EH (cell line): ENCODE results near the gene ARID1B.

Source experiments
- DNase-seq: peaks from one replicate; pipeline ENCODE4 v3.0.0-alpha.2; 2015; ENCODE audit warnings: low read depth

Gene ARID1B

DNA sequence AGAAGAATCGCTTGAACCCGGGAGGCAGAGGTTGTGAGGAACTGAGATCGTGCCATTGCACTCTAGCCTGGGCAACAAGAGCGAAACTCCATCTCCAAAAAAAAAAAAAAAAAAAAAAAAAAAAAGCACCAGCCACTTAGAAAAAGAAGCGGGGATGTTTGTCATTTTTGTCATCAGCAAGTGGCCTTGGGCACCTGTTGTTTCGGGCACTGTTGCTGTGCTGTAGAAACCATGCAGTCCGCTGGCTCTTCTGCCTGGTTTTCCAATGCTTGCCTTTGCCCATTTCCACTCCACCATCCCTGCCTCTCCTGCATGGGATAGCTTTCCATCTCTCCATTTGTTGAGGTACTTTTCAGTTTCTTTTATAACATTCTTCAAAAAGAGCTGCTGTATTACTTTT is 129.3 kb downstream of the ARID1B start:
- DNase-seq = no peak

DNA sequence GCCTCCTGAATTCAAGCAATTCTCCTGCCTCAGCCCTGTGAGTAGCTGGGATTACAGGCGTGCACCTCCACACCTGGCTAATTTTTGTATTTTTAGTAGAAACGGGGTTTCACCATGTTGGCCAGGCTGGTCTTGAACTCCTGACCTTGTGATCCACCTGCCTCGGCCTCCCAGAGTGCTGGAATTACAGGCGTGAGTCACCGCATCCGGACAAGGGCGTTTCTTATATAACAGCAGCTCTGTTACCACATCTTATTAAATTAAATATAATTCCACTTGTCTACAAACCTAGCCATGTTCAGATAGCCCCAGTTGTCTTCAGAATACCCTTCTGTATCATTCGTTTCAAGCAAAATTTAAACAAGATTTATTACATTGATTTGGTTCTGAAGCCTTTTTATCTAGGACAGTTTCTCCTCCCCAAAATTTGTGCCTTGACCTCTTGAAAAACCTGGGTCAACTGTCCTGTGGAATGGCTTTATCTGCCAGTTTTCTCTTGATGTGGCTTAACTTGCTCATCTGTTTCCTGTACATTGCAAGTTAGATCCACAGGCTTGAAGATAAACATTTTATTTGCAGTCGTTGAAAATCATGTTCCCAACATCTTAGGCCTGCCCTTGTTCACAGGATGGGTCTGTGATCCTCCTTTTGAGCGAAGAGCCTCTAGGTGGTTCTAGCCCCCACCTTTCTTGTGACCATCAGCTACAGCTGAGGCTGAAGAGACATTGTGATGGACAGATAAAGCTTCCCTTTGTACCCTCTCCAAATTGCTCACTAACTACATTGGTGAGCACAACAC is 132.2 kb downstream of the ARID1B start:
- no peak for DNase-seq

DNA sequence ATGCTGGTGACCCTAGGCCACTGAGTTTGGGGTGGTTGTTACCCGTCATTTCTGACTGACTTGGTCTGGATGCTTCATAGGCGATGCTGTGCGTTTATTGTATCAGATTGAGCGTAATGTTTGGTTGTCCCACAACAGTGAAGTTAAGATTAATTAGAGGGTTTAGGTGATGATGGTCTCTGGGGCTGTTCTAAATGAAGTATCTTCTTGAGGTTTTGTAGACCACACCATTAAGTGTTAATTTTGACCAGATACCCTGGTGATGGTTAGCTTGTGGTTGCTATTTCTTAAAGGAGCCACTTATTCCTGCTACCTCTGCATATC is 132.8 kb downstream of the ARID1B start:
- no peak for DNase-seq

DNA sequence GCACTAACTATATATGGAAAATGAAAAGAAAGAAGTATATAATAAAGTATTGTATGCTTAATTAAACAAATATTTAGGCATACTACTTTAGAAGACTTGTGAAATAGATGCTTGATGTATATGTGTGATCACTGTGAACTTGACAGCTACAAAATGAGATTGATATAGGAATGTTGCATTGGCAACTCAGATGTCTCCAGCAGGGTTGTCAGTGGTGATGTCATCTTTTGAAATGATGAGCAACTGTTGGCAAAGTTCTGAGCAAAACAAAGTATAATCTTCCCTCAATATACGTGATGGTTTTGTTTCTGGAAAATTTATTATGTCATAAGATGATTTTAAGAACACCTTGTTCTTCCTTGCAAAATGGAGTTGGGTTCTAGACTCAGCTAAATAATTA is 133.8 kb downstream of the ARID1B start:
- peak; percentile 24 for DNase-seq

DNA sequence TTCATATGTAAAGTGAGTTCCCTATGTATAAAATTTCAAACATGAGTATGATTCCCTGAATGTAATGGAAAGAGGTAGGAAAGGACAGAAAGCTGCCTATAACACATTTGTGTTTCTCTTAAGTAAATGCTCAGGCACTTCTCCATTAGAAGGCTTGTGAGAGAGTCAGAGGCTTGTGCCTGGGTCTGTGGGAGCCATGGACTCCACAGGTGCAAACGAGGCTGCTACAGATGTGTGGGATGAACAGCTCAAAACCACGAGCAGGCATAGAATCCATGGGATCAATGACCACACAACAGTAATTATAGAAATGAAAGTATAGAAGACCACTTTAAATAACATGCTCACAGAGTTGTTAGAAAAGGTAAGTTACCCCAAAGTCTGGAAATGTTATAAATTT is 134.4 kb downstream of the ARID1B start:
- DNase-seq = no peak

DNA sequence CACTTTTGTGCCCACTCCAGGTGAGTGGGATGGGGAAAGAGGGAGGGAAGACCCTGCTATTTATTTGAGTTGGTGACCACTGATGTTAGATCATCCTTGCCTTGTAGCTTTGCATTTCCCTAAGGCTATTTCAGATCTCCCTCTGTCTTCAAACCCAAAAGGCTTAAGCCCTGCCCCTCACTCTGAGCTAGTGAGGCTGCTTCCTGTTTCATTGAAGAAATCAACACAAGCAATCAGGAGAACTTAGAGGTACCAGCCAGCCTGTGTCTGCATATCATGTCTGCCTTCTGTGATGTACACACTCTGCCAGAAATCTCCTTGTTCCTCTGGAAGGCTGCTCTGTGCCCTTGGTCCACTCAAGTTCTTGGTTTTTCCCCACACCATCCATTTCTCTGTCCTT is 135.3 kb downstream of the ARID1B start:
- DNase-seq = no peak

DNA sequence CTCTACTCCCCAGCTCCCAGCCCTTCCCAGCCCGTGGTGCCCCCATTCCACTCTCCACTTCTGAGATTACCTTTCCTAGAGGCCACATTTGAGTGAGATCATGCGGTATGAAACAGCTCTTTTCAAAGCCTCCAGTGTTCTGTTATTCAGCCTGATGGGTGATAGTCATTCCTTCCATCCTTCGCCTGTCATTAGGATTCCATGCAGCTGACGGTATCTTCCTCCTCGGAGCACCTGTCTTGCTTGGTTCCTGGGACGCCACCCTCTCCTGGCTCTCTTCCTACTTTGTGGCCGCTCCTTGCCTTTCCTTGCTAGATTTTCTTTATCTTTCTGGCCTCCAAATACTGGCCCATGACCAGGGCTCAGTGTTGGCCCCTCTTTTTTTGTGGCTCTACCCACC is 137.0 kb downstream of the ARID1B start:
- DNase-seq = no peak

DNA sequence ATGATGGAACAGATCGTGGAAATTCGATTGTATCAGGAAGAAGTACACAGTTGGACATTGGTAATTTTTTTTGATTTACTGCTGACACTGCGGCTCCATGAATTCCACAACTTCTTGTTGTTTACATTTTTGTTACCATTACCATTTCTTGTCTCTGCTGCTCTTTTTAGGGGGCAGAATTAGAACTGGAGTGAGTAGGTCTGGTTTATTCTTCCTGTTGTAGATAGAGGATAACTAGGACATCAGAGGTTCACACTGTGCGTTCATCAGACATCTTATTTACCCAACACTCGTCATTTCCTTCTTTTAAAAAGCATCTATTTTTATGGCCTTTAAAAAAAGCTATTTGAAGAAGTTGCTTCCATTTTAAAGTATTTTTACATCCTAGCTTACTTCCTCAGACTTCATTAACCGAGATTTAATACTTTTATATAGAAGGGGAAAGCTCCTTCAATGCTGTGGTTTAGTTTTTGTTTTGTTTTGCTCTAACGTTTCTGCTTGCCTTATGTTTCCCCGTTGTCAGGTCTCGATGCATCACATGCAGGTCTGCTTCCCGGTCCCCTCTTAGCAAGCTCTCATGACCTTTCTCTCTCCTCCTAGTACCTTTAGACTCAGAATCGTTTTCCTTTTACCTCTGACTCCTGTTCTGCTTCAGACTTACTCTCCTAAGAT is 139.1 kb downstream of the ARID1B start:
- no peak for DNase-seq

DNA sequence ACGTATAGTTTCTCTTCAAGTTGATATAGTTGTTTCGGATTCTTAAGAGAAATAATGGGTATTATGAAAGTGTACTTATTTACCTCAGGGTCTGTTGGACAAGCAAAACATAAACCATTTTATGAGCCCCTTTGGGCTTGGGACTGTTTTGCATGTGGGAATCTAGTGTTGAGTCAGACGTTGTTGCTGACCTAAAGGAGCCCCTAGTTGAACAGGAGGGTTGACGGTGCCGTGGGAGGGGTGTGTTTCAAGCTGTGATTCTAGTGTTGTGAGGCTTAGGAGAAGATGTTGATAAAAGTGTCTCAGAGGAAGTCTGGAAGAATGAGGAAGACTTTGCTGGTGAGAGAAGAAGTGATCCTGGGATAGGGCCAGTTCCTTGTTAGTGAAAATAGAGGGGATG is 140.0 kb downstream of the ARID1B start:
- no peak for DNase-seq

DNA sequence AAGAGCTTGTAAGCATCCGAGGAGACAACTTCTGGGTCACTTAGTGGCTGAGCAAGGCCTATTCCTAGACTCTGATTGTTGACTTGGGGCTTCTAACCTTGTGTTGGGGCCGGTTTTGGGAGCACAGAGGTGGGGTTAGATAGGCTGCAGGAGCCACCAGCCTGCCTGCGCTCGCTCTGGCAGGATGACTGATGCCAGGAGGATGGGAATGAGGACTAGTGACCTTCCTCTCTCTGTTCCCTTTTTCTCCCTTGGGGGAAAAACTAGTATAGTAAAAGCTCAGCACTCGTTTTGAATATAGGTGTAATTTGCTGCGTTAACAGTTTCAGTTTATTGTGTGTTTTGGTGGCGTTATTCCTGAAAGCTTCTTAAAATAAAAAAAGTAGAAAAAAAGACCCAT is 141.5 kb downstream of the ARID1B start:
- no peak for DNase-seq

DNA sequence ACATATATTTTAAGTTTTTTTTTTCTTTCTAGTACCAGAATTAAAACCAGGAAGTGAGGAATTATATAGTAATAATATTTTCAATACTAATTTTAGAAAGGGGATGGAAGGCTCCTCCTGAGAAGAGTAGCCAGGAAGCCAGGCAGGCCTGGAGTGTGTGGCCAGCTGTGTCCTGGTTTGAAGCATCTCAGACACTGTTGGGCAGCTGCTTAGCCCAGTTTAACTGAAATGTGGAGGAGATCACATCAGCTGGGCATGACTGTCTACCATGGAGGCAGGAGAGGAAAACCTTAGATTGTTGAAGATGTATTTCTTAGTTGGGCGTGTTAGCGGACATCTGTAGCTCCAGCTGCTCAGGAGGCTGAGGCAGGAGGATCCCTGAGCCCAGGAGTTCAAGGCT is 142.2 kb downstream of the ARID1B start:
- DNase-seq = no peak

DNA sequence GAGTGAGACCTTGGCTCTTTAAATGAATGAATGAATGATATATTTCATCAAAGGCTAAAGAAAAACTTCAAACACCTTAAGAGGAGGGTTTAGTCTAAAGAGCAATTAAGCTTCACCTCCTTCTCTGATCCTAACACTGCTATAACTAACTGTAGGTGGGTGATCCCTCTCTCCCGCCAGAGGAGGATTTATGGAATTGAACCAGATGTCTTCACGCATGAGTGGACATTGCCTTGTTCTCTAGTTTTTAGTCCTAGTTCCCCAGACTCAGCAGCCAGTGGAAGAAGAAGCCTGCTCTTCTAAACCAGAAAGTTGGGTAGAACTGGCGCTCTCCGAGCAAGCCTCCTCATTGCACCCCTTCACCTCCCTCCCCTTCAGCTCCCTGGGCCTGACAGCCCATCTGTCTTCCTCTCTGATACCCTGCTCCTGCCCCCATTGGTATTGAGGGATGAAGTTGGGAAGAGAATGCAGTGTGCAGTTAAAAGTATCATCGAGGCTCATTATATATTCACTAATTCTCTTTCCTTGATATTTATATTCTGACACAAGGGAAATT is 142.7 kb downstream of the ARID1B start:
- no peak for DNase-seq

DNA sequence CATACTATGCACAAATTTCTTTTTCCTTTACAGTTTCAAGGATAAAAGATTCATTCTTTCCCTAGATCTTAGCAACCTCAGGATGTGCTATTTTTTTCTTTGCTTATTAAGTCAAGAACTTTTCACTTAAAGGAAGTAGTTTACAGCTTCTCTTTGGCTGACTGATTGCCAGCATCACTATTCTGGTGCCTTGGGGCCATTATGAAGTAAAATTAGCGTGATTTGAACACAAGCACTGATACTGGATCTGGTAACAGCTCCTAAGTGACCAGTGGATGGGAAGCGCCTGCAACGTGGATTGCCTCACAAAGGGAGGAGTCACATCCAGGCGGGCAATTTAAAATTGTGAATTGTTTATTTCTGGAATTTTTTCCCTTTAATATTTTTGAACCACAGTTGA is 147.1 kb downstream of the ARID1B start:
- DNase-seq = no peak

DNA sequence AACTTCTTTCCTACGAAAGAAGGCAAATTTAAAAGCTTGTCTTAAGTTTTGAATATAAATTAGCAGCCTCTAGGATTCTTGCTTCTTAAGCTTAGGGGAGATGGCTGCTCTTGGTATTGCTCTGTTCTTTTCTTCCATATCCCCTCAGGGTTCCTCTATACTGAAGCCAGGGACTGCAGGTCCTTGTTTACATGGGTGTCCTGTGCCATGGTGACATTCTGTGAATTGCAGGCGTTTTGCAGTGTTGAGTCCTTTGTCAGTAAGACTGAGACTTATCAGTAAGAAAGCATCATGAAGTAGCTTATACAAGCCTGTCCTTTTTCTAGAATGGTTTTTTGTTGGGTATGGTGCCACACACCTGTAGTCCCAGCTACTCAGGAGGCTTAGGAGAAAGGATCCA is 147.8 kb downstream of the ARID1B start:
- DNase-seq = no peak

DNA sequence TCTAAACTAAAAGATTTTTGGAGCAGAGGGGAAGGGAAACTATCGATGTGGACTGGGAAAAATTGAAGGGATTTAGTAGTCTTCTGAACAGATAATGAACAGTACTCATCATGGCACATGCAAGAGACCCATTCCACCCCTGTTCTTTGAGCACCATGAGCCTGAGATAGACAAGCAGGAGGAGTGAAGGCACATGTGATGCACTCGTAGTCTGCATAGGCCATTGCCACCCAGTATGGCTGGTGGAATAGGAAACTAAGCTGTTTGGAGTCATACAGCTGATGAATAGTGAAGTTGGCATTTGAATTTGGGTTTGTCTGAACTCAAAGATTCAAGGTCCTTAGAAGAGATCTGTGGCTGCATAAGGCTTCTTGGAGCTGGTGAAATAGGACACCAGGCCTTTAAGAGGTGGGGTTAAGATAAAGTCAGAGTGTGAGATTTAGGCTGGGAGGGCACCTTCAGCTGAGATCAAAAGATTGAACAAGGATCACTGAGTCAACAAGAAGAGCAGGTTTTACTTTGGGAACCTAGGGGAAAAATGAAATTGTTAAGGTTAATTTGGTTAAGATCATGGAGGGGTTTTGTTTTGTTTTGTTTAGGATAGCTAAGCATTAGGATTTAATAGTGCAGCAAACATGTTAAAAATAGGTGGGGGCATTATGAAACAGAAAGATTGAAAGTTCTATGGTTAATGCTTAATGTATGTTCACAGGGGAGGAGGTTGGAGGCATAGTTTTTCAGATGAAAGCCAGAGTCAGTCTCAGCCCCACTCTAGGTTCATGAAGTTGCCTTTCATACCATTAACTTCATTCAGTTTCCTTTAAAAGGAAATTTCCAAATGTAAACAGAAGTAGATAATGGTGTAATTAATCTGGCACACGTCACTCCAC is 148.8 kb downstream of the ARID1B start:
- DNase-seq = peak; percentile 29

DNA sequence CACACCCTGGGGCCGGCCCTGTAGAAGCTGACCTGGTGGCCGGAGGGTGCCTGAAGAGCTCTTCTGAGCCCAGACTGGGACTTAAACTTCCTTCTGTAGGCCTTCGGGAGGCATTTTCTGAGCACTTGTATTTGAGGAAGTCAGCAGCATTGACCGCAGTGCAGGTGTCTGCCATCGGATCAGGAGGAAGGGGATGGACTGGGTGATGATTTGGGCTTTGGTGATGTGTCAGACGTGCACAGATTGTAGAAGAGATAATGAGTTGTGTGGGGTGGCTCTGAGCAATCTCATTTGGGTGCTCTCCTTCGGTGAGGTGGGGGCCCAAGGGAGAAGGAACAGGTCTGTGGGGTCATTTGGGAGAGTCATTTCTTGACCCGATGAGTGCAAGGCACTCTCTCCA is 150.9 kb downstream of the ARID1B start:
- no peak for DNase-seq

DNA sequence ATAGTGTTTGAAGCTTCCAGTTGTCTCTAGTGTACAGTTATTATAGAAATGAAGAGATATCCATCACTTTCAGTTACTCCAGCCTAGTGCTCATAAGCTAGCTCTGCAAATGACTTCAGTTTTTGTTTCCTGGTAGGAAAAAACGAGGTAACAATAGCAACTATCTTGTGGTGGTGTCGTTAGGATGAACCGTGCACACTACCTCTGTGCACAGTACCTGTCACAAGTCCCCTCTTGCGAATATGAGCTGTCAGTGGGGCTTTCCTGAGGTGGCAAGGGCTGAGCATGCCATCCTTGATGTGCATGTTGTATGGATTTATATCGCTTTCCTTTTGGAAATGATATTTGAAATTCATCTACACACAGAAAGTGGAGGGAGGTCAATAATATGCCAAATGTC is 151.8 kb downstream of the ARID1B start:
- no peak for DNase-seq

DNA sequence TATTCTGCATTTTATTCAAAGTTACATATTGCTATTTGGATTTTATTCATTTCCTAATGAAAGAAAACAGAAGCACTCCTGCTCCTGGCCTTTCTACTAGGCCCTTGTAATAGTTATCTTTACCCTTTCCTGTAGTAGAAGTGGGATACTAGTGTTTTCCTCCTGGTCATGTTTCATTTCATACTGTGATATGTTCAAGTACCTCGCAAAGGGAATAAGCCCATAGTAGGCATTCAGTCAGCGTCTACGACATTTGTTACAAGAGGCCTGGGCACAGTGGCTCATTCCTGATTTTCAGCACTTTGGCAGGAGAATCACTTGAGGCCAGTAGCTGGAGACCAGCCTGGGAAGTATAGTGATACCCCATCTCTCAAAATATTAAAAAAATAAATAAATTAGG is 154.1 kb downstream of the ARID1B start:
- DNase-seq = no peak

DNA sequence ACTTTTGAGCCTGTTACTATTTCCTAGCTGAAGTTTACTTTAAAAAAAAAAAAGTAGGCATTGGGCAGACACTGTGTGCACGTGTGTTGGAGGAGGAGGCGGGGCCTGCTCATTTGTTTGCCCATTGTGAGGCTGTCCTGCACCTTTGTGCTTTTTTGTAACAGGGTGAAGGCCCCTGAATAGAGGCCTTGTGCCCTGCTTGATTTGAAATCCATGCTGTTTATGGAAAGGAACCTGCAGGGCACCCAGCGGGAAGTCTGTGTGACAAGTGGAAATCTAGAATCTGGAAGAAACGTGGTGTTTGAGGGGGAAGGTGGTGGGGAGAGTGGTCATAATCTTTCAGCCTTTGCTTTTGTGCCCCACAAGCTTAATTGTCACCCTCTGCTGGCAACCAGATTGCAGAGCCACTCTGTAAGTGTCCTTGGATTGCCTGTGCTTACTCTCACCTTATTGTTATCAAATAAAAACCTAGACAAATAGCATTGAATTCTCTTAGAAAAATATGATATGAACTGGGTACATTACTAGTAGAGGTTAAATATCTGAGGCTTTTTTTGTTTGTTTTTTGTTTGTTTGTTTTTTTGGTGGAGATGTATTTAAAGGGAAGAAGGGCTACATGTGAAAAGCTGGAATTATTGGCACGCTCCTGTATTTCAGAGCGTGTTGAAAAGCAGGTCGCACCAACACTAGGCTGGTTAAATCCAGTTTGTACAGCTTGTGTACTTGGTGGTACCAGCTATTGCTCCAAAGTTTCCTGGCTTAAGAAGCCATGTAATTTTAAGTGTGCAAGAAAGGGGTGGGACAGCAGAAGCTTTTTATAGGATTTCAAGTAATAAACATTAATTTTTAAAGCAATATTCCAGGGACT is 156.3 kb downstream of the ARID1B start:
- no peak for DNase-seq

DNA sequence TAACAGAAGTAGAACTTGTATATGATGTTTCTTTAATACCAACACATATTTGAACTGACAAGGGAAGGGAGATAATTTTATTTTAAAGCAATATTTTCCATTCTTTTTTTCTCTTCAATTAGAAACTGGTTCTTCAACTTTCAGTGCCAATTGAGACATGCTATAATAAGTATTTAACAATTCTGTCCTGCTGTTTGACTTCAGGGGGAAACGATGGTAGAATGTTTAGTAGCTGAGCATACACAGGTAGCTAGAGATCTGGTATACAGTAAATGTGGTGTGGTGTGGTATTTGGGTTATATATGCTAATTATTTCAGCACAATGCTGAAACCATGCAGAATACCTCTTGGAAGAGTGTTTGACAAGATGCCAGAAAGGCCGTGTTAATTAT is 156.9 kb downstream of the ARID1B start:
- DNase-seq = no peak

DNA sequence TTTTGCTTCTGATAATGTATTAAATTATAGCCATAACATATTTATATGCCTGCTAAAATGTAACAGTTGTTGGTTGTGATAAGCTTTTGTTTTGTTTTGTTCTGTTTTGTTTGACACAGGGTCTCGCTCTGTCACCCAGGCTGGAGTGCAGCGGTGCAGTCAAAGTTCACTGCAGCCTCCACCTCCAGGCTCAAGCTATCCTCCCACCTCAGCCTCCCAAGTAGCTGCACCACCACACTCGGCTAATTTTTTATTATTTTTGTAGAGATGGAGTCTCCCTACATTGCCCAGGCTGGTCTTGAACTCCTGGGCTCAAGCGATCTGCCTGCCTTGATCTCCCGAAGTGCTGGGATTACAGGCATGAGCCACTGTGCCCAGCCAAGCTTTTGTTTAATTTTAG is 157.8 kb downstream of the ARID1B start:
- no peak for DNase-seq

DNA sequence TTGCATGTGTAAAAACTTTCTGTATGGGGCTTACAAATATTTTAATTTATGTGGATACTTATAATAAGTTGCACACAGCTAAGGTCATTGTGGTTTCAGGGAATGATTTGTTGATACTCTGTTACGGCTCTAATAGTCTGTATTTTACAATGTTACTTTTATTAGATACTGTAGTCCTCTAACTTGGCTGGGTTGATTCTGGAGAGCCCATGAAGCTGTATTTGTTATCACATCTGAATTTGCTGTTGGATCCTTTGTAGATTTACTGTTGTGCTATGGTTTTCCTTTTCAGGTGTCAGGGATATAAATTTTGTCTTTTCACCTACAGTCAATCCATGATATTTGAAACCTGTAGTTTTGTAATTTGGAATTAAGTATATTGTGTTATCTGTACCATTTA is 161.0 kb downstream of the ARID1B start:
- no peak for DNase-seq
